Measurements from ENCODE around the gene GPR39. TPM values are rescaled to one million over a fixed set of nuclear protein-coding genes. Genes with fewer than 3 reads are reported as not detected.

GPR39 gene
- total and polyA plus RNA-seq, 9 donors, result 0.08 to 2.0 (median 0.42) TPM; not detected in 2

DNA sequence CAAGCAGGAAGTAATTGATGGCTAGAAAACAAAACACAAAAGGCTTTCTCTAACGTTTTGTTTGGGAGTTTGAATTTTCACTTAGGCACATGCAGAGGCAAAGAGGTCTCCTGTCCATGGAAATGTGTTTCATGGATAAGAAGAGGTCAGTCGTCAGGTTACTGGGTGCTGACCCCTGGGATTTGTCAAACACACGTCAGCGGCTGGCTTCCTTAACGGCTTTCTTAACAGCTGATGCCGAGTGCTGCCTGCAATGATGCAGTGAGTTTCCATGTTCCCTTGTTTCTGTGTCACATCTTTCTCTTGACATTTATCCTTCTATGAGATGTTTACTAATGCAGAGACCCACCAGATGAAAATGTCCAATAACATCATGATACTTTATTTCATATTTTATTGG lies 31.7 kb downstream of the GPR39 start:
- no peaks in the 10 kb centered on the region for H3K4me1 ChIP-seq (ENCODE audit: insufficient read depth)
- H3K27ac ChIP-seq, result no peak overlapping the region
- TF ChIP-seq EP300 (IDR thresholded peaks at IDR 0.05) (no peak), POLR2A (IDR thresholded peaks at IDR 0.05) (no peak)
- TF ChIP-seq, protein P1, sequence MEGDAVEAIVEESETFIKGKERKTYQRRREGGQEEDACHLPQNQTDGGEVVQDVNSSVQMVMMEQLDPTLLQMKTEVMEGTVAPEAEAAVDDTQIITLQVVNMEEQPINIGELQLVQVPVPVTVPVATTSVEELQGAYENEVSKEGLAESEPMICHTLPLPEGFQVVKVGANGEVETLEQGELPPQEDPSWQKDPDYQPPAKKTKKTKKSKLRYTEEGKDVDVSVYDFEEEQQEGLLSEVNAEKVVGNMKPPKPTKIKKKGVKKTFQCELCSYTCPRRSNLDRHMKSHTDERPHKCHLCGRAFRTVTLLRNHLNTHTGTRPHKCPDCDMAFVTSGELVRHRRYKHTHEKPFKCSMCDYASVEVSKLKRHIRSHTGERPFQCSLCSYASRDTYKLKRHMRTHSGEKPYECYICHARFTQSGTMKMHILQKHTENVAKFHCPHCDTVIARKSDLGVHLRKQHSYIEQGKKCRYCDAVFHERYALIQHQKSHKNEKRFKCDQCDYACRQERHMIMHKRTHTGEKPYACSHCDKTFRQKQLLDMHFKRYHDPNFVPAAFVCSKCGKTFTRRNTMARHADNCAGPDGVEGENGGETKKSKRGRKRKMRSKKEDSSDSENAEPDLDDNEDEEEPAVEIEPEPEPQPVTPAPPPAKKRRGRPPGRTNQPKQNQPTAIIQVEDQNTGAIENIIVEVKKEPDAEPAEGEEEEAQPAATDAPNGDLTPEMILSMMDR (IDR thresholded peaks at IDR 0.05), result no peak
- WGBS, 3 donors, result 16 to 20% (median 18%) methylated on average over 6 of the region's 6 CpGs
- H3K27me3 ChIP-seq, result no peaks in the 10 kb centered on the region
- H3K4me3 ChIP-seq, result no peak overlapping the region
- H3K9me3 ChIP-seq, result no peaks in the 10 kb centered on the region
- intact Hi-C loops (cut with DNase I), result no loop called here
- H3K36me3 ChIP-seq, result no peaks in the 10 kb centered on the region
- no peak for DNase-seq

DNA sequence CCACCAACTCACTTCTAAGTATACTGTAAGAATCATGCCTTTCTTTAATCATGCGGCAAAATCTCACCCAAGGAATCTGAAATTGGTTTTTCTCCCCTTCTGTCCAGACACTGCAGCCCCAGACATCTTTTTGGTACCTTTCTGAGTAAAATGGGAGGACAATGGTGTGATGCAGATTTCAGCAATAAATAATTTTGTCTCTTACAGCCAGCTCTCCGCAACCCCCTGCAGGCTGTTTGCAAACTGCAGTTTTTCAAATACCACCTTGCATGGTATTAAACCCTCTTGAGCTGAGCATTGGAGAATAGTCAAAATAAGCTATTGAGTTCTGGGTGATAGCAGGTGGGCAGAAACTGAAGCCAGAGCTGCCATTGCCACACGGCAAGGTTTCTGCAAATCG lies 32.2 kb downstream of the GPR39 start:
- H3K36me3 ChIP-seq, result no peaks in the 10 kb centered on the region
- TF ChIP-seq POLR2A (IDR thresholded peaks at IDR 0.05), result no peak
- no peak for TF ChIP-seq EP300 (IDR thresholded peaks at IDR 0.05)
- TF ChIP-seq, protein P1 (IDR thresholded peaks at IDR 0.05), result no peak
- H3K4me3 ChIP-seq, result no peak overlapping the region
- intact Hi-C loops (cut with DNase I), result no loop called here
- H3K27ac ChIP-seq, result no peak overlapping the region
- 70 to 82% (median 74%) methylated on average over 4 of the region's 4 CpGs for WGBS, 3 donors
- no peaks in the 10 kb centered on the region for H3K4me1 ChIP-seq (ENCODE audit: insufficient read depth)
- no peak for DNase-seq
- H3K27me3 ChIP-seq, result no peaks in the 10 kb centered on the region
- no peaks in the 10 kb centered on the region for H3K9me3 ChIP-seq

DNA sequence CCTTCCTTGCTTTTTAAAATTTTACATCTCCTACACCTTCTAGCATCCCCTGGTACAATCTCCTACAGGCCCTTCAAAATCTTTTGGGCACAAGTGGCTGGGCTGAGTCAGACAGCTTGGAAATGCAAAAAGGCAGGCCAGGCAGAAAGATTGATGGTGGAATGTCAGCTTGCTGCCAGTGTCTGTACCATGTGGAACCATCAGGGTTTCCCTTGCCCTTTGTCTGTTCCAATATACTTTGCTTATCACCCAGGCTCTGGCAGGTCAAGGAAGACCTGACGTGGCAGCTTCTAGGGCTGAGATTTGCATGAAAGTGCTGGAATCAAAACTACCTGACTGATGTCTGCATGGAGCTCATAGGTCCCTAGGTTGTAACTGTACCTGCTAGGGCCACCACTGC lies 33.3 kb downstream of the GPR39 start:
- no peaks in the 10 kb centered on the region for H3K27me3 ChIP-seq
- no peak for DNase-seq
- intact Hi-C loops (cut with DNase I), result no loop called here
- TF ChIP-seq POLR2A (IDR thresholded peaks at IDR 0.05), result no peak
- no peak overlapping the region for H3K4me3 ChIP-seq
- H3K4me1 ChIP-seq (ENCODE audit: insufficient read depth), result no peaks in the 10 kb centered on the region
- H3K27ac ChIP-seq, result no peak overlapping the region
- H3K9me3 ChIP-seq, result no peaks in the 10 kb centered on the region
- H3K36me3 ChIP-seq, result no peaks in the 10 kb centered on the region
- 50 to 64% (median 63%) methylated on average over 1 of the region's 1 CpG for WGBS, 3 donors

DNA sequence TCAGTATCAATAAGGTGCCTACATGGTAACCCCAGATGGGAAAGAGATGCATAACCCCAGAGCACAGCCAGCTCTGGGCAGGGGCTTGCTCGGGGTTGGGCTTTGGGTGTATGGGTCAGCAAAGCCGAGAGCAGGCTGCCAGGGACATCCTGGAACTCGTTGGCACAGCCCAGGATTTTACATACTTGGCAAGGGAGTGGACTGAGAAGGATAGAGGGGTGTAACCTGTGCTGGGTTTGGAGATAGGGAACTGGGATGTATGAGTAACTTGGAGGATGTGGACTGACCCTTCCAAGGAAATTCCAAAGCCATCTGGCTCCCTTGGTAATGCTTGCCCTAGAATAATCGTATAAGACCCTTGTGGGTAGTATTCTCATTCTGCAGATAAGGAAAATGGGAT lies 44.2 kb downstream of the GPR39 start:
- Histone ChIP-seq H3K27me3 (no peaks in the 10 kb centered on the region), H3K9me3 (no peaks in the 10 kb centered on the region), H3K27ac (no peak overlapping the region), H3K4me1 (ENCODE audit: insufficient read depth) (no peaks in the 10 kb centered on the region), H3K4me3 (no peak overlapping the region), H3K36me3 (no peaks in the 10 kb centered on the region)
- TF ChIP-seq, protein P1 (IDR thresholded peaks at IDR 0.05), result no peak
- TF ChIP-seq POLR2A (IDR thresholded peaks at IDR 0.05) (no peak), EP300 (IDR thresholded peaks at IDR 0.05) (no peak)
- 52 to 54% (median 54%) methylated on average over 4 of the region's 4 CpGs for WGBS, 3 donors
- intact Hi-C loops (cut with DNase I), result no loop called here
- no peak for DNase-seq

DNA sequence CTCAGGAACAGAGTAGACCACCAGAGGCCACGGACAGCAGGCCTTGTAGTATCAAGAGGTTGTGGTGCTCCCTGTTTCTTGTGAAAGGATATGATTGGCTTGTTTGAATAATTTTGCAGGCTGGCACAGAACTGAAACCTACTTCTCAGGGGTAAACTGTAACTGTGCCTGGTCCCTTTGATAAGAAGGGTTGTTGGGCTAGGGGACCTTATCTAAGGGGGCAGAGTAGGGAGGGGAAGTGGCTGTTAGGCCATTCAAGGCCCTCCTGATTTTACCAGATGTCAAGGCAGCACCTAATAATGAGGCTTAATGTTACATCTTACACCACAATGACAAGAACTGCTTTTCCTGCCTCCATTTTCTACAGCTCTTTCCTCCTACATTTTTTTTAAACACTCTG lies 45.6 kb downstream of the GPR39 start:
- H3K4me1 ChIP-seq (ENCODE audit: insufficient read depth), result no peaks in the 10 kb centered on the region
- DNase-seq, result no peak
- intact Hi-C loops (cut with DNase I), result no loop called here
- no peak for TF ChIP-seq POLR2A (IDR thresholded peaks at IDR 0.05)
- no peak for TF ChIP-seq EP300 (IDR thresholded peaks at IDR 0.05)
- TF ChIP-seq, protein P1 (IDR thresholded peaks at IDR 0.05), result no peak
- no peaks in the 10 kb centered on the region for H3K9me3 ChIP-seq
- 45 to 71% (median 58%) methylated on average over 1 of the region's 1 CpG for WGBS, 3 donors
- no peak overlapping the region for H3K27ac ChIP-seq
- no peak overlapping the region for H3K4me3 ChIP-seq
- no peaks in the 10 kb centered on the region for H3K27me3 ChIP-seq
- H3K36me3 ChIP-seq, result no peaks in the 10 kb centered on the region
